OCI-LY3 (cell line): ENCODE measurements around the gene NCAPD3.

Experiments used
- CTCF ChIP-seq: fragments of 200-600, 300-600 bp; sonication (generic); IDR thresholded peaks from 2 replicates; pipeline ENCODE4 v1.5.1; 2014; ENCODE audit warnings: antibody characterized with exemption, low read length, low read depth
- EZH2phosphoT487 ChIP-seq: fragments of 200-600 bp; shearing (Covaris generic); IDR thresholded peaks from 2 replicates; pipeline ENCODE4 v1.6.1; 2018; ENCODE audit warnings: antibody characterized with exemption, mixed run types, low read depth

DNA sequence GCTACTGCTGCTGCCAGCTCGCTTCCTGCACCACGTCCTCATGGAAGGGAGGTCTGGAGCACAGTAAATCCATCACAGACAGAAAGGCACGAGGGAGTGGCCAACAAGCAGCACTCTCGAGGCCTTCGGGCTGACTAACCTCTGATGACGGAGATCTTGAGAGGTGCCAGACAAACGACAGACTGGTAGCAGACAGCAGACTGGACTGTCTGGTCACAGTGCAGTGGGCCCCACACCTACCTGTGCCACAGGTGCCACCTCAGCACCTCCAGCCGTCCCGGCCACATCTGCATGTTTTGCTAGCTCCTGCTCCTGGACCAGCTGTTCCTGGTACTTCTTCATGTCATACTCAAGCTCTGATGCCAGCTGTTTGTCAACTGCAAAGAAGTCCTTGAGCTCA, 64.1 kb downstream of the NCAPD3 start:
- TF ChIP-seq CTCF (no peak), EZH2phosphoT487 (no peak)
